Fibroblast of lung (primary cell): ENCODE data around the gene KLHL25.

ENCODE experiments used
- CTCF ChIP-seq, 2 donors: IDR thresholded peaks in 1 of 2; conservative IDR thresholded peaks in 1 of 2; 1 replicate in 1 of 2; 2 replicates in 1 of 2; pipeline ENCODE4 v1.5.1; 2011 to 2012; ENCODE audit warnings: low read length in 2 of 2, control low read depth in 1 of 2, inconsistent platforms in 1 of 2, low read depth in 1 of 2, mild to moderate bottlenecking in 1 of 2
- EZH2 ChIP-seq: IDR thresholded peaks from 2 replicates; pipeline ENCODE4 v1.5.1; 2012; ENCODE audit warnings: low read length, control low read depth, mild to moderate bottlenecking; ENCODE audit errors: missing control alignments

- no peak for TF ChIP-seq EZH2
- no peak for TF ChIP-seq CTCF (conservative IDR thresholded peaks at IDR 0.05 in 1 of 2, IDR thresholded peaks at IDR 0.05 in 1 of 2; ENCODE audit: low read depth in 1 of 2, low read length in 2 of 2)
Observed at GRCh38 chr15:85779249-85779648, 15.5 kb downstream of the KLHL25 start.
